Measurements from ENCODE around the gene PFN1.

The PFN1 gene

DNA sequence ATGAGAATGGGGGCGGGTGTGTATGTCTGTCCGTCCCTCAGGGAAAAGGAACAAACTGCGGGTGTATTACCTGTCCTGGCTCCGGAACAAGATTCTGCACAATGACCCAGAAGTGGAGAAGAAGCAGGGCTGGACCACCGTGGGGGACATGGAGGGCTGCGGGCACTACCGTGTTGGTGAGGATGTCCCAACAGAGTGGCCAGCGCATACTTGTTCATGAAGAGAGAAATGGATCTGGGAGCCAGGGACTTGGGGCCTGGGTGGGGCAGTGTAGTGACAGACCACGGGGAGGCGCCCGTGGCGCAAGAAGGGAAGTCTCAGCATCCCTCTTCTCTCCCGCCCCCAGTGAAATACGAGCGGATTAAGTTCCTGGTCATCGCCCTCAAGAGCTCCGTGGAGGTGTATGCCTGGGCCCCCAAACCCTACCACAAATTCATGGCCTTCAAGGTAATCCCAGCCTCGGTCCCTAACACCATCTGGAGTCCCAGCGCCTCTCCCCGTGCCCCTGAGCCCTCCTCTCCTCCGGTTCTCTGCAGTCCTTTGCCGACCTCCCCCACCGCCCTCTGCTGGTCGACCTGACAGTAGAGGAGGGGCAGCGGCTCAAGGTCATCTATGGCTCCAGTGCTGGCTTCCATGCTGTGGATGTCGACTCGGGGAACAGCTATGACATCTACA, 52.5 kb downstream of the PFN1 start:
- DNase-seq, result no peak
